Cardiac fibroblast (primary cell): ENCODE data around the gene UBE2H.
A peak's percentile ranks its signal among the peaks of the same experiment; 100 is the strongest.
"Not testable (repeated sequence)": the region's sequence is repeated elsewhere in the genome, so short reads cannot be mapped to it uniquely, and the experiment has no call there.

Experiments used
- DNase-seq, 2 donors: peaks; one replicate each; pipeline versions ENCODE4 v3.0.0 to v3.0.0-alpha.2; 2010; ENCODE audit warnings: low read depth in 2 of 2
- H3K4me3 ChIP-seq, 2 donors: replicated peaks in 1 of 2; 1 replicate in 1 of 2; 2 replicates in 1 of 2; pipeline ENCODE4 v1.5.1; 2011; ENCODE audit warnings: low read depth in 2 of 2, low read length in 2 of 2, mild to moderate bottlenecking in 2 of 2, moderate library complexity in 1 of 2
- CTCF ChIP-seq: IDR thresholded peaks from one replicate; pipeline ENCODE4 v1.5.1; 2011; ENCODE audit warnings: low read depth, mild to moderate bottlenecking, low read length, inconsistent platforms

The UBE2H gene

DNA sequence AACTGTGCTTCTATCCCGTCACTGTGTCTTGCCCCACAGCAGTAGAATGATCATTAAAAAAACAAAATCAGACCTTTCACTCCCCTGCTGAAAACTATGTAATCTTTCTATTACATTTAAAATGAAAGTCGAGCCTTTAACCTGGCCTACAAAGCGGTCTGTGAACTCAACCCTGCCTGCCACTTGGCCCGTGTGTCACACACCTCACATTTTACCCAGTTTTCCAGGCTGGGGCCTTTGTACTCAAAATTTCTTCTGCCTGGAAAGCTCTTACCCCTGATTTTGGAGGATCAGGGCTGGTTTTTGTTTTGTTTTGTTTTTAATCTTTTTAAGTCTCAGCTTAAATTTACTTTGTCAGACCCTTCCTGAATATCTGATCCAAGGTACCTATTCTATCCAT lies 82.1 kb downstream of the UBE2H start:
- no peak for TF ChIP-seq CTCF
- DNase-seq = no peak
- no peak overlapping the region for H3K4me3 ChIP-seq

DNA sequence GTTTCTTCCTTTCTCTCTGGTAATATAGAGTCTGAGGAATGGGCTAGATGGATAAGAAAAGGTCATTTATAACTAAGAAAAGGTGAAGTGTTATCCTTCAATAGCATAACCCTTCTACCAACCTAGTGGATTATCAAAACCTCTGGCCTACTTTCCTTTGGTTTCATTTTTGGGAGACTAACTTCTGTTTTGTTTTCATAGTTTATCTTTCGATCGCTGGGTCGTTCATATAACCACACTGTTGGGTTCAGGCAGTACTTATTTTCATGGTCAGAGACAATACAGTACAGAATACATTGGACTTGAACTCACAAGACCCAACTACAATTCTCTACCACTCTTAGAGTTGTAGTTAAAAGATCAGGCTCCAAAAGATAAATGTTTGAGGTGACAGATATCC lies 86.5 kb downstream of the UBE2H start:
- no peak overlapping the region for H3K4me3 ChIP-seq
- TF ChIP-seq CTCF = no peak
- no peak for DNase-seq

DNA sequence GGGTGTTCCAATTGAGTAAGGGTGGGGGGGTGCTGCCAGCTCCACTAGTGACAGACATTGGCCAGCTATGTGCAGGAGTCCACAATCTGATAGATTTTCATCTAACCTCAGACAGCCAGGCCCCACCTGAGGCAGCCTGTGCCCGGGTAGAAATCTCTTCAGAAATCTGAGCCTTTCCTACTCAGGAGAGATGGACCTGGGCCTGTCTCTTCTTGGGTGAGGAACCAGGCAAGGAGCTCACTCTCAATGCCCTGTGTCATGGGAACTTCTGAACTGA lies 86.9 kb downstream of the UBE2H start:
- no peak for DNase-seq
- no peak overlapping the region for H3K4me3 ChIP-seq
- TF ChIP-seq CTCF = no peak

GRCh38 chr7:129865093-129865924 lies 87.5 kb downstream of the UBE2H start:
- DNase-seq = peak in 1 of 2 donors; percentile 56

GRCh38 chr7:129864676-129865075 lies 88.1 kb downstream of the UBE2H start:
- not testable (repeated sequence) for DNase-seq, H3K4me3 ChIP-seq

More at GRCh38 chr7:129865093-129865924, 87.5 kb downstream of the UBE2H start:
- H3K4me3 ChIP-seq = no peak overlapping the region
- no peak for TF ChIP-seq CTCF

GRCh38 chr7:129864042-129864441 lies 88.7 kb downstream of the UBE2H start:
- no peak overlapping the region for H3K4me3 ChIP-seq
- no peak for TF ChIP-seq CTCF
- peak; percentile 40 to 94 for DNase-seq

DNA sequence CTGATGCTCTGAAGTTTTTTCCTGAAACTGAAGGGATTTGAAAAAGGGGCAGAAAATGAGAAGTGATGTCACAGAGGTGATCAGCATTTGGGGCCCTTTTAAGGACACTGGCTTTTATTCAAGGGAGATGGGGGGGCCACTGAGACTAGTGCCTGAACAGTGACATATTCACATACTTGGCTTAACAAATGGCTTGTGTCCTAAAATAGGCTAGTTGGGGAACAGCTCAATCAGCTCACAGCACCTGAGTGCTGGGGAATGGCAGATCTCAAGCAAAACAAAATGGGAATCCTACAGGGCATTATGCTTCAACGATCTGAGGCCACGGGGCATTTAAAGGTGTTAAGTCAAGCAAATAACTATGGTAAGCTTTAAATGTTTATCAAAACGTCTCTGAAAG lies 90.1 kb downstream of the UBE2H start:
- TF ChIP-seq CTCF = no peak
- DNase-seq = no peak
- no peak overlapping the region for H3K4me3 ChIP-seq

- not testable (repeated sequence) for H3K4me3 ChIP-seq, DNase-seq
Observed at GRCh38 chr7:129860784-129861183, 92.0 kb downstream of the UBE2H start.
